Vagina (tissue), 2 donors: Measurements from ENCODE around the gene SVEP1. TPM values are rescaled to one million over a fixed set of nuclear protein-coding genes. Genes with fewer than 3 reads are reported as not detected.

Experiments
- DNase-seq, 2 donors: peaks; one replicate each; pipeline ENCODE4 v3.0.0-alpha.2; 2017; ENCODE audit errors: extremely low spot score in 2 of 2
- H3K27ac ChIP-seq: fragments of 200-600 bp; sonication (generic); one replicate; pipeline ENCODE4 v1.5.1; 2019
- H3K27me3 ChIP-seq: fragments of 200-600 bp; sonication (generic); one replicate; pipeline ENCODE4 v1.5.1; 2019
- H3K36me3 ChIP-seq, 2 donors: fragments of 200-600 bp; sonication (generic); one replicate each; pipeline ENCODE4 v1.5.1; 2017 to 2019
- H3K4me1 ChIP-seq: fragments of 200-600 bp; sonication (generic); one replicate; pipeline ENCODE4 v1.5.1; 2019
- H3K4me3 ChIP-seq, 2 donors: fragments of 200-600 bp; sonication (generic); 1 replicate in 1 of 2; 2 replicates in 1 of 2; pipeline ENCODE4 v1.5.1; 2016 to 2019
- H3K9me3 ChIP-seq: fragments of 200-600 bp; sonication (generic); one replicate; pipeline ENCODE4 v1.5.1; 2019
- POLR2A ChIP-seq, 2 donors: fragments of 450-650 bp; IDR thresholded peaks; one replicate each; pipeline ENCODE4 v1.6.1; 2017; ENCODE audit warnings: antibody characterized with exemption in 2 of 2, mild to moderate bottlenecking in 2 of 2, moderate library complexity in 2 of 2
- POLR2AphosphoS5 ChIP-seq, 2 donors: sonication (generic); formaldehyde crosslinking; IDR thresholded peaks; one replicate each; pipeline ENCODE4 v1.9.0; 2017; ENCODE audit warnings: antibody characterized with exemption in 2 of 2, mild to moderate bottlenecking in 2 of 2, low read depth in 1 of 2; ENCODE audit not compliant: insufficient read depth in 1 of 2
- intact Hi-C: fragments of 100-400 bp; cut with DNase I; formaldehyde crosslinking; loops from one replicate; pipeline ENCODE4 v1.15.1; 2023
- total RNA-seq: library from RNA; depleted of rRNA; stranded (reverse); fragments of >200 nt; gene quantifications from one replicate; pipeline ENCODE4 v1.2.3, GENCODE V29; 2016
- TF ChIP-seq, protein P1 (sequence below), 3 experiments: fragments of 450-650 bp in 2 of 3; fragments of 200-600 bp in 1 of 3; sonication (generic) in 1 of 3; IDR thresholded peaks; one replicate each; pipeline ENCODE4 v1.5.1; 2017 to 2019; ENCODE audit warnings: antibody characterized with exemption in 3 of 3, mild to moderate bottlenecking in 2 of 3, moderate library complexity in 2 of 3

SVEP1 gene
- total RNA-seq, 1 donor from 2014 or later: 84.5 TPM

DNA sequence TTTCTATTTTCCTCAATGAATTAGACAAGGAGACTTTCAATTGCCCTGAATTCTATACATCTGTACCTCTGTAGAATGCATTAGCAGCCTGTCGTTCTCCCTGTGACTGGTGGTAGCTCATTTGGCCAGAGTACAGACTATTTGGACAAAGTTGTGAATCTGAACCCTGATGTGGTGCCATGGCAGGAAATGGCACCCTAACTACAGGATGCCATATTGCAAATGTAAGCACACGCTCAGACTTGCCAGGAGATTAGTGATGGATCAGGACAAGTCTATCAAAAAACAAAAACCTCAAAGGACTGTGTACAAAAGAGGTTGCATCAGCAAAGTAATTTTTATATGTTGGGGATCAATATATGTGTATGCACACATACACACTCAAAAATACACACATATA is 58.3 kb downstream of the SVEP1 start:
- DNase-seq: no peak
- H3K4me3 ChIP-seq: no peak overlapping the region
- H3K36me3 ChIP-seq: no peaks in the 10 kb centered on the region
- H3K27me3 ChIP-seq: no peaks in the 10 kb centered on the region
- intact Hi-C loops: no loop called here
- TF ChIP-seq POLR2A (IDR thresholded peaks at IDR 0.05) (no peak), POLR2AphosphoS5 (IDR thresholded peaks at IDR 0.05; ENCODE audit: insufficient read depth in 1 of 2, low read depth in 1 of 2) (no peak)
- TF ChIP-seq, protein P1, sequence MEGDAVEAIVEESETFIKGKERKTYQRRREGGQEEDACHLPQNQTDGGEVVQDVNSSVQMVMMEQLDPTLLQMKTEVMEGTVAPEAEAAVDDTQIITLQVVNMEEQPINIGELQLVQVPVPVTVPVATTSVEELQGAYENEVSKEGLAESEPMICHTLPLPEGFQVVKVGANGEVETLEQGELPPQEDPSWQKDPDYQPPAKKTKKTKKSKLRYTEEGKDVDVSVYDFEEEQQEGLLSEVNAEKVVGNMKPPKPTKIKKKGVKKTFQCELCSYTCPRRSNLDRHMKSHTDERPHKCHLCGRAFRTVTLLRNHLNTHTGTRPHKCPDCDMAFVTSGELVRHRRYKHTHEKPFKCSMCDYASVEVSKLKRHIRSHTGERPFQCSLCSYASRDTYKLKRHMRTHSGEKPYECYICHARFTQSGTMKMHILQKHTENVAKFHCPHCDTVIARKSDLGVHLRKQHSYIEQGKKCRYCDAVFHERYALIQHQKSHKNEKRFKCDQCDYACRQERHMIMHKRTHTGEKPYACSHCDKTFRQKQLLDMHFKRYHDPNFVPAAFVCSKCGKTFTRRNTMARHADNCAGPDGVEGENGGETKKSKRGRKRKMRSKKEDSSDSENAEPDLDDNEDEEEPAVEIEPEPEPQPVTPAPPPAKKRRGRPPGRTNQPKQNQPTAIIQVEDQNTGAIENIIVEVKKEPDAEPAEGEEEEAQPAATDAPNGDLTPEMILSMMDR (IDR thresholded peaks at IDR 0.05): no peak
- H3K9me3 ChIP-seq: no peaks in the 10 kb centered on the region
- no peak overlapping the region for H3K27ac ChIP-seq
- no peaks in the 10 kb centered on the region for H3K4me1 ChIP-seq

DNA sequence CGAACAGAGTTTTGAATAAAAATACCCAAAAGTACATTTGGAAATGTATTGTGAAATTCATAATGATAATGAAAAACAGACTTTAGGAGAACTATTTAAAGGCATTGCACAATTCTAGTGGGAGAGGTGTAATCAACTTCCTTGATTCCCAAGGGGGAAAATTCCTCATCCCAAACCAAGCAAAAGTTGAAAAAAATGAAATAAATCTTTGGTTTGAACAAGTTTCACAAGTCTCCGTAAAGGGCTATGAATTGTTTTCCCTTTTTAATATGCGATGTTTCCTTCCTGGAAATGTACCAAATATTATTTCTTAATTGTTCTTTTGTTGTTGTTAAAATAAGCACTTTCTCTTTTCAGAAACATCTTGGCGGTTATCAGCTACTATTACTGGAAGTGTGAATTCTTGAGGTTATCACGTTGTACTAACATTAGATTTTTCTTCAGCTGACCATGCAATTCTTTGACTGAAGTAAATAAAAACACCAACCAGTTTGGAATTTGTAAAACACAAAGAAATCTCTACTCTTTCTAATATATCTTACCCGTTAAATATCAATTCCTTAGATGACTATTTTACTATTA is 59.3 kb downstream of the SVEP1 start:
- no peak for DNase-seq
- no peaks in the 10 kb centered on the region for H3K9me3 ChIP-seq
- no peaks in the 10 kb centered on the region for H3K36me3 ChIP-seq
- intact Hi-C loops: no loop called here
- H3K27ac ChIP-seq: no peak overlapping the region
- no peak overlapping the region for H3K4me3 ChIP-seq
- no peaks in the 10 kb centered on the region for H3K4me1 ChIP-seq
- no peaks in the 10 kb centered on the region for H3K27me3 ChIP-seq
- TF ChIP-seq POLR2AphosphoS5 (IDR thresholded peaks at IDR 0.05; ENCODE audit: insufficient read depth in 1 of 2, low read depth in 1 of 2) (peak; percentile 25 to 61), POLR2A (IDR thresholded peaks at IDR 0.05) (no peak)

DNA sequence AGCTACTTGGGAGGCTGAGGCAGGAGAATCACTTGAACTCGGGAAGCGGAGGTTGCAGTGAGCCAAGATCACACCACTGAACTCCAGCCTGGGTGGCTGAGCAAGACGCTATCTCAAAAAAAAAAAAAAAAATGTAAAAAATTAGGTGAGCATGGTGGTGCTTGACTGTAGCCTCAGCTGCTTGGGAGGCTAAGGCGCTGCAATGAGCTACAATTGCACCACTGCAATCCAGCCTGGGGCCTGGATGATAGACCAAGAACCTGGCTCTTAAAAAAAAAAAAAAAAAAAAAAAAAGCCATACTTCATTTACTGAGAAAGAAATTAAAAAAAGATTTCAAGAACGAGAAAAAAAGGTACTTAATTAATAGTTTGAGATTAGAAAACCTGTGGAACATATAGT is 62.1 kb downstream of the SVEP1 start:
- Histone ChIP-seq H3K4me3 (no peak overlapping the region), H3K27ac (no peak overlapping the region), H3K9me3 (no peaks in the 10 kb centered on the region), H3K36me3 (no peaks in the 10 kb centered on the region), H3K4me1 (no peaks in the 10 kb centered on the region), H3K27me3 (no peaks in the 10 kb centered on the region)
- DNase-seq: no peak
- TF ChIP-seq POLR2A (IDR thresholded peaks at IDR 0.05): no peak
- TF ChIP-seq POLR2AphosphoS5 (IDR thresholded peaks at IDR 0.05; ENCODE audit: insufficient read depth in 1 of 2, low read depth in 1 of 2): no peak
- TF ChIP-seq, protein P1 (IDR thresholded peaks at IDR 0.05): no peak
- intact Hi-C loops: no loop called here

DNA sequence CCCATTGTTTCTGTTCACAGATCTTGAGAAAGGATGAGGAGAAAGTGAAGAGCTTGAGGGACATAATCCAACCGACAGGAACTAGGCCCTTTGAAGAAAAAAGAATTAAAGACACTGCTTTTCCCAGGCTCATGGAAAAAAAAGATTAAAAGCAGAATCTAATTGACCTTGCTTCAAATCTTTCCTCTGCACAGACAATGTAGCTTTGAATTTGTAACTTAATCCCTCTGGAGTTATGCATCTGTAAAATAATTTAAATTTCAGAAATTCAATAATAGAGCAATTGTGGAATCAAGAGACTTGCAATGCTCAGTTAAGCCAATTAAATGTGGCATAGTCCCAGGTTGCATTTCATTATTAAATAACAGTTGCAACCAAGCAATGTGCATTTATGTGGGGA is 64.6 kb downstream of the SVEP1 start:
- Histone ChIP-seq H3K27ac (no peak overlapping the region), H3K9me3 (no peaks in the 10 kb centered on the region), H3K27me3 (no peaks in the 10 kb centered on the region), H3K4me1 (no peaks in the 10 kb centered on the region), H3K4me3 (no peak overlapping the region), H3K36me3 (no peaks in the 10 kb centered on the region)
- intact Hi-C loops: no loop called here
- no peak for DNase-seq
- TF ChIP-seq, protein P1 (IDR thresholded peaks at IDR 0.05): no peak

DNA sequence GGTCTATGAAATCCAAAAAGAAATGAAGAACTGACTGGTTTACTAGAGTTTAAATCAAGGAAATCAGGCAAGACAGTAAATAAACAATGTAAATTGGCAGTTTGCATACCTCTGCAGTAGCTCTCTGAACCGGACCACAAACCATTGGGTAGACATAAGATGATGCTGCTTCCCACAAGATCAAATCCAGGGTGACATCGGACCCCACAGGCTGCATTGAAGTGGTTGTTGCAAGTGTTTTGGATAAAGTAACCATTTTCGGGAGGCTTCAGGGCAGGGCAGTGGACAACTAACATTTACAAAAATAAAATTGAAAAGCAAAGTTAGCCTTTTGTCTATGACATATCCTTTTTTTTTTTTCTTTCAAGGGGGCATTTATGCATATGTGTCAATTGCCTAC is 66.7 kb downstream of the SVEP1 start:
- no peaks in the 10 kb centered on the region for H3K27me3 ChIP-seq
- DNase-seq: no peak
- TF ChIP-seq POLR2AphosphoS5 (IDR thresholded peaks at IDR 0.05; ENCODE audit: insufficient read depth in 1 of 2, low read depth in 1 of 2) (no peak), POLR2A (IDR thresholded peaks at IDR 0.05) (no peak)
- TF ChIP-seq, protein P1 (IDR thresholded peaks at IDR 0.05): no peak
- intact Hi-C loops: no loop called here
- H3K27ac ChIP-seq: no peak overlapping the region
- H3K9me3 ChIP-seq: no peaks in the 10 kb centered on the region
- no peaks in the 10 kb centered on the region for H3K4me1 ChIP-seq
- H3K4me3 ChIP-seq: no peak overlapping the region
- H3K36me3 ChIP-seq: no peaks in the 10 kb centered on the region
